OCI-LY1 (cell line): ENCODE measurements around the gene FGGY.

Experiments used
- EZH2 ChIP-seq: fragments of 200-600 bp; sonication (generic), shearing (Covaris generic); IDR thresholded peaks from 2 replicates; pipeline ENCODE4 v1.8.0; 2017; ENCODE audit warnings: borderline replicate concordance, mixed run types, mild to moderate bottlenecking, antibody characterized with exemption, low read length, moderate library complexity, mixed read lengths
- TF ChIP-seq, protein P1 (sequence below): fragments of 200-600 bp; sonication (generic), shearing (Covaris generic); IDR thresholded peaks from 2 replicates; pipeline ENCODE4 v1.5.1; 2017; ENCODE audit warnings: mild to moderate bottlenecking, antibody characterized with exemption, low read length, moderate library complexity, mixed read lengths

DNA sequence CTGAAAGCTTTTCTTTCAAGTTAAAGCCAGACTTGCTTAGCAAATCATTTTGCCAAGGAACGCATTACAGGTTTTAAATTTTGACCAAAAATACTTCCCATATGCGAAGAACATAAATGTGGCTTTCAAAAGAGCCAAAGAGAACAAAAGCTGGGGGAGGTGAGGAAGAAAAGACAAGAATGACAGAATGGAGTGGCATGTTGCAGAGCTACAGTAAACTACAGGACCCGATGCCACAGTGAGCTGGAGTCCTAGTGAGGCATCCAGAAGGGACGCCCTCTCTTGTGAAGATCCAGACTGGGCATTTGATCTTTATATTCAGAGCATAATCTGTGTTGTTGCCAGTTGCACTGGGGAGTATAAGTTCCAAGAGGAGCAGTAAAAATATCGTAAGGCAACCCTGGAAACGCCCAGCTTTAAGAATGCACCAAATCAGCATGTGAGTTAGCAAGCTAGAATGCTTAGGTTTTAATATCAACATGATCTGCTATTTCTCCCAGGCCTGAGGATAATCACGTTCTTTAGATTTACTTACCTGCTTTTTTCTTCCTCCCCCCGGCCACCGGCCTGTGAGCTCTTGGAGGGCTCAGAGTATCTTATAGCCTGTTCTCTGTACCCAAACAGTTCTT lies 469.4 kb downstream of the FGGY start:
- TF ChIP-seq, protein P1, sequence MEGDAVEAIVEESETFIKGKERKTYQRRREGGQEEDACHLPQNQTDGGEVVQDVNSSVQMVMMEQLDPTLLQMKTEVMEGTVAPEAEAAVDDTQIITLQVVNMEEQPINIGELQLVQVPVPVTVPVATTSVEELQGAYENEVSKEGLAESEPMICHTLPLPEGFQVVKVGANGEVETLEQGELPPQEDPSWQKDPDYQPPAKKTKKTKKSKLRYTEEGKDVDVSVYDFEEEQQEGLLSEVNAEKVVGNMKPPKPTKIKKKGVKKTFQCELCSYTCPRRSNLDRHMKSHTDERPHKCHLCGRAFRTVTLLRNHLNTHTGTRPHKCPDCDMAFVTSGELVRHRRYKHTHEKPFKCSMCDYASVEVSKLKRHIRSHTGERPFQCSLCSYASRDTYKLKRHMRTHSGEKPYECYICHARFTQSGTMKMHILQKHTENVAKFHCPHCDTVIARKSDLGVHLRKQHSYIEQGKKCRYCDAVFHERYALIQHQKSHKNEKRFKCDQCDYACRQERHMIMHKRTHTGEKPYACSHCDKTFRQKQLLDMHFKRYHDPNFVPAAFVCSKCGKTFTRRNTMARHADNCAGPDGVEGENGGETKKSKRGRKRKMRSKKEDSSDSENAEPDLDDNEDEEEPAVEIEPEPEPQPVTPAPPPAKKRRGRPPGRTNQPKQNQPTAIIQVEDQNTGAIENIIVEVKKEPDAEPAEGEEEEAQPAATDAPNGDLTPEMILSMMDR: no peak
- TF ChIP-seq EZH2: no peak
